Astrocyte (in vitro differentiated cells and primary cell): ENCODE results near the gene CDK3. TPM values are rescaled to one million over a fixed set of nuclear protein-coding genes. Genes with fewer than 3 reads are reported as not detected.

Experiments used
- DNase-seq: peaks from one replicate; pipeline ENCODE4 v3.0.0-alpha.2; 2010; ENCODE audit warnings: low read depth
- FAIRE-seq: peaks from 2 replicates; lab custom pipeline; 2011; peaks lifted over from hg19 to GRCh38; lab: Jason Lieb, UNC
- H2AFZ ChIP-seq: 2 replicates; pipeline ENCODE4 v1.6.0; 2012; ENCODE audit warnings: low read depth, low read length, inconsistent platforms
- H3K27ac ChIP-seq: 2 replicates; pipeline ENCODE4 v1.5.1; 2011; ENCODE audit warnings: low read depth, low read length, inconsistent platforms
- H3K27me3 ChIP-seq: 2 replicates; pipeline ENCODE4 v1.6.0; 2011; ENCODE audit warnings: low read length, inconsistent platforms; ENCODE audit not compliant: insufficient read depth
- H3K36me3 ChIP-seq: 2 replicates; pipeline ENCODE4 v1.5.1; 2011; ENCODE audit warnings: low read length, inconsistent platforms; ENCODE audit not compliant: insufficient read depth
- H3K4me1 ChIP-seq: 2 replicates; pipeline ENCODE4 v1.5.1; 2011; ENCODE audit warnings: low read length, inconsistent platforms; ENCODE audit not compliant: insufficient read depth
- H3K4me2 ChIP-seq: 2 replicates; pipeline ENCODE4 v1.6.0; 2012; ENCODE audit warnings: low read length, inconsistent platforms
- H3K4me3 ChIP-seq: 2 replicates; pipeline ENCODE4 v1.5.1; 2011; ENCODE audit warnings: low read depth, mild to moderate bottlenecking, low read length, inconsistent platforms; ENCODE audit not compliant: insufficient read depth
- H3K79me2 ChIP-seq: 2 replicates; pipeline ENCODE4 v1.6.0; 2012; ENCODE audit warnings: mild to moderate bottlenecking, low read length, inconsistent platforms; ENCODE audit not compliant: insufficient read depth
- H3K9ac ChIP-seq: 2 replicates; pipeline ENCODE4 v1.6.0; 2012; ENCODE audit warnings: mild to moderate bottlenecking, low read length, inconsistent platforms
- H3K9me3 ChIP-seq: 2 replicates; pipeline ENCODE4 v1.5.1; 2012; ENCODE audit warnings: low read depth, mild to moderate bottlenecking, low read length, inconsistent platforms; ENCODE audit not compliant: insufficient read depth
- H4K20me1 ChIP-seq: 2 replicates; pipeline ENCODE4 v1.6.0; 2012; ENCODE audit warnings: low read length, inconsistent platforms; ENCODE audit not compliant: insufficient read depth
- H3K27ac Mint-ChIP-seq: one replicate; pipeline ENCODE4 v1.8.0; 2021; ENCODE audit warnings: mild to moderate bottlenecking, mixed read lengths; ENCODE audit not compliant: unreplicated experiment
- H3K27me3 Mint-ChIP-seq: one replicate; pipeline ENCODE4 v1.8.0; 2021; ENCODE audit warnings: low read depth, mixed read lengths; ENCODE audit not compliant: unreplicated experiment
- H3K36me3 Mint-ChIP-seq: one replicate; pipeline ENCODE4 v1.8.0; 2021; ENCODE audit warnings: low read depth, mixed read lengths; ENCODE audit not compliant: unreplicated experiment
- H3K4me1 Mint-ChIP-seq: one replicate; pipeline ENCODE4 v1.8.0; 2021; ENCODE audit warnings: low read depth, mixed read lengths; ENCODE audit not compliant: unreplicated experiment
- H3K4me3 Mint-ChIP-seq: one replicate; pipeline ENCODE4 v1.8.0; 2021; ENCODE audit warnings: mild to moderate bottlenecking, moderate library complexity, mixed read lengths; ENCODE audit not compliant: unreplicated experiment
- H3K9me3 Mint-ChIP-seq: one replicate; pipeline ENCODE4 v1.8.0; 2021; ENCODE audit warnings: mild to moderate bottlenecking, mixed read lengths; ENCODE audit not compliant: unreplicated experiment
- EZH2 ChIP-seq: IDR thresholded peaks from 2 replicates; pipeline ENCODE4 v1.6.1; 2012; ENCODE audit warnings: mild to moderate bottlenecking, low read length, inconsistent platforms; ENCODE audit not compliant: insufficient read depth
- total RNA-seq: library from RNA; stranded (reverse); gene quantifications from 2 replicates; pipeline ENCODE4 v1.2.1, GENCODE V29; 2021
- TF ChIP-seq, protein P1 (sequence below): IDR thresholded peaks from 2 replicates; pipeline ENCODE4 v1.5.1; 2011; ENCODE audit warnings: low read depth, mild to moderate bottlenecking, inconsistent platforms, low read length, moderate library complexity; ENCODE audit not compliant: insufficient read depth

Gene CDK3
- total RNA-seq, 1 donor from 2014 or later: 5.0 TPM

GRCh38 chr17:75987041-75987440 lies 13.6 kb upstream of the CDK3 start:
- peaks cover 7% of the 10 kb centered on the region for H3K36me3 Mint-ChIP-seq
- H3K79me2 ChIP-seq: peaks cover 7% of the 10 kb centered on the region
- H3K9ac ChIP-seq: no peak overlapping the region
- no peak overlapping the region for H2AFZ ChIP-seq
- no peaks in the 10 kb centered on the region for H3K9me3 ChIP-seq
- peaks cover 3% of the 10 kb centered on the region for H4K20me1 ChIP-seq
- DNase-seq: no peak
- H3K27ac ChIP-seq: no peak overlapping the region
- TF ChIP-seq EZH2: no peak
- TF ChIP-seq, protein P1, sequence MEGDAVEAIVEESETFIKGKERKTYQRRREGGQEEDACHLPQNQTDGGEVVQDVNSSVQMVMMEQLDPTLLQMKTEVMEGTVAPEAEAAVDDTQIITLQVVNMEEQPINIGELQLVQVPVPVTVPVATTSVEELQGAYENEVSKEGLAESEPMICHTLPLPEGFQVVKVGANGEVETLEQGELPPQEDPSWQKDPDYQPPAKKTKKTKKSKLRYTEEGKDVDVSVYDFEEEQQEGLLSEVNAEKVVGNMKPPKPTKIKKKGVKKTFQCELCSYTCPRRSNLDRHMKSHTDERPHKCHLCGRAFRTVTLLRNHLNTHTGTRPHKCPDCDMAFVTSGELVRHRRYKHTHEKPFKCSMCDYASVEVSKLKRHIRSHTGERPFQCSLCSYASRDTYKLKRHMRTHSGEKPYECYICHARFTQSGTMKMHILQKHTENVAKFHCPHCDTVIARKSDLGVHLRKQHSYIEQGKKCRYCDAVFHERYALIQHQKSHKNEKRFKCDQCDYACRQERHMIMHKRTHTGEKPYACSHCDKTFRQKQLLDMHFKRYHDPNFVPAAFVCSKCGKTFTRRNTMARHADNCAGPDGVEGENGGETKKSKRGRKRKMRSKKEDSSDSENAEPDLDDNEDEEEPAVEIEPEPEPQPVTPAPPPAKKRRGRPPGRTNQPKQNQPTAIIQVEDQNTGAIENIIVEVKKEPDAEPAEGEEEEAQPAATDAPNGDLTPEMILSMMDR: no peak
- no peaks in the 10 kb centered on the region for H3K27me3 Mint-ChIP-seq
- H3K4me3 Mint-ChIP-seq: no peak overlapping the region
- peaks cover 16% of the 10 kb centered on the region for H3K4me1 ChIP-seq
- H3K4me3 ChIP-seq: no peak overlapping the region
- no peaks in the 10 kb centered on the region for H3K9me3 Mint-ChIP-seq
- H3K27me3 ChIP-seq: no peaks in the 10 kb centered on the region
- H3K36me3 ChIP-seq: peaks cover 2% of the 10 kb centered on the region
- H3K4me1 Mint-ChIP-seq: peaks cover 15% of the 10 kb centered on the region
- no peak for FAIRE-seq
- H3K4me2 ChIP-seq: no peak overlapping the region
- no peak overlapping the region for H3K27ac Mint-ChIP-seq

DNA sequence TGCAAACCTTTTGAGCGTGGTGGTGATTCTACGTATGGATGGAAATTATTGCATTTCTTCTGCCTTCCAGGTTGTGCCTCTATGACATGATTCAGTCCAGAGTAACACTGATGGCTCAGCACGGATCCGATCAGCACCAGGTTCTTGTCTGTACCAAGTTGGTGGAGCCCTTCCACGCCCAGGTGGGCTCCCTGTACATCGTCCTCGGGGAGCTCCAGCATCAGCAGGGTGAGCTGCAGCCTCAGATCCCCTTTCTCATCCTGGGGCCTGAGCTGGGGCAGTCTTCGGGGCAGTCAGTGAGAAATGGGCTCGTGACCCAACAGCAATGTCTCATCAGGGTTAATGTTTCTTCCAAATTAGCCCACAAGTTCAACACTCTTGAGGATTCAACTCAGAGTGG lies 9.3 kb upstream of the CDK3 start:
- no peak for DNase-seq

DNA sequence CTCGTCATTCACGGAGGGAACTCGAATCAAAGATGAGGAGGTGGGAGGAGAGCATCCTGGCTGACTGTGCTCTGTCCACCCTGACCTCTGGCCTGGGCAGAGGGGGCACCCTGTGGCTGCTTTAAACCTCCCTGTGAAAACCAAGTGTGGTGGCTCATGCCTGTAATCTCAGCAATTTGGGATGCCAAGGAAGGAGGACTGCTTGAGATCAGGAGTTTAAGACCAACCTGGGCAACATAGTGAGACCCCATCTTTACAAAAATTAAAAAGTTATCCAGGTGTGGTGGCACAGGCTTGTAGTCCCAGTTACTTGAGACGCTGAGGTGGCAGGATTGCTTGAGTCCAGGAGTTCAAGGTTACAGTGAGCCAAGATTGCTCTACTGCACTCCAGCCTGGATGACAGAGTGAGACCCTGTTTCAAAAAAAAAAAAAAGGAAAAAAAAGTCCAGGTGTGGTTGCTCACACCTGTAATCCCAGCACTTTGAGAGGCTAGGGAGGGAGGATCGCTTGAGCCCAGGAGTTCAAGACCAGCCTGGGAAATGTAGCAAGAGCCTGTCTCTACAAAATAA lies 5.8 kb upstream of the CDK3 start:
- H3K27me3 ChIP-seq: no peaks in the 10 kb centered on the region
- Mint-ChIP-seq H3K27ac (no peak overlapping the region), H3K4me3 (no peak overlapping the region), H3K4me1 (peaks cover 10% of the 10 kb centered on the region), H3K36me3 (peaks cover 10% of the 10 kb centered on the region), H3K9me3 (no peaks in the 10 kb centered on the region), H3K27me3 (no peaks in the 10 kb centered on the region)
- TF ChIP-seq, protein P1: no peak
- no peak for TF ChIP-seq EZH2
- H3K9ac ChIP-seq: no peak overlapping the region
- no peak for FAIRE-seq
- H3K4me2 ChIP-seq: no peak overlapping the region
- no peak overlapping the region for H3K27ac ChIP-seq
- H2AFZ ChIP-seq: no peak overlapping the region
- no peak for DNase-seq
- H4K20me1 ChIP-seq: no peaks in the 10 kb centered on the region
- H3K4me3 ChIP-seq: no peak overlapping the region
- no peaks in the 10 kb centered on the region for H3K79me2 ChIP-seq
- H3K36me3 ChIP-seq: peaks cover 2% of the 10 kb centered on the region
- no peaks in the 10 kb centered on the region for H3K9me3 ChIP-seq
- peaks cover 12% of the 10 kb centered on the region for H3K4me1 ChIP-seq

More for the DNA sequence above, 9.3 kb upstream of the CDK3 start:
- peaks cover 2% of the 10 kb centered on the region for H3K36me3 ChIP-seq
- H3K27ac Mint-ChIP-seq: no peak overlapping the region
- no peaks in the 10 kb centered on the region for H3K9me3 Mint-ChIP-seq
- H3K27me3 Mint-ChIP-seq: no peaks in the 10 kb centered on the region
- H3K4me1 Mint-ChIP-seq: no peaks in the 10 kb centered on the region
- H3K4me3 Mint-ChIP-seq: no peak overlapping the region
- FAIRE-seq: no peak
- no peaks in the 10 kb centered on the region for H3K9me3 ChIP-seq
- H4K20me1 ChIP-seq: no peaks in the 10 kb centered on the region
- H3K4me2 ChIP-seq: no peak overlapping the region
- no peak overlapping the region for H3K9ac ChIP-seq
- peaks cover 11% of the 10 kb centered on the region for H3K36me3 Mint-ChIP-seq
- no peak overlapping the region for H2AFZ ChIP-seq
- no peak for TF ChIP-seq EZH2
- TF ChIP-seq, protein P1: no peak
- no peak overlapping the region for H3K4me3 ChIP-seq
- peaks cover under 1% of the 10 kb centered on the region for H3K4me1 ChIP-seq
- no peaks in the 10 kb centered on the region for H3K79me2 ChIP-seq
- H3K27ac ChIP-seq: no peak overlapping the region
- H3K27me3 ChIP-seq: no peaks in the 10 kb centered on the region
